ENCODE data around the gene GUCY1A2.

The GUCY1A2 gene

GRCh38 chr11:107020594-107020993, 2.3 kb upstream of the GUCY1A2 start:
- Histone ChIP-seq H4K91ac (ENCODE audit: low read depth, low read length, poor library complexity) (no peak overlapping the region), H2BK120ac (ENCODE audit: low read depth, low read length) (no peak overlapping the region), H2BK15ac (ENCODE audit: low read length) (no peak overlapping the region), H3K9ac (ENCODE audit: low read depth, low read length, poor library complexity) (no peak overlapping the region), H3K9me3 (replicated peaks in 1 of 2; ENCODE audit: control insufficient read depth in 2 of 2, insufficient read depth in 1 of 2, low read depth in 1 of 2, low read length in 2 of 2) (no peaks in the 10 kb centered on the region), H3K18ac (ENCODE audit: low read length) (no peak overlapping the region), H3K4me3 (ENCODE audit: low read length in 2 of 2) (no peak overlapping the region), H3K4me1 (ENCODE audit: control insufficient read depth in 2 of 2, insufficient read depth in 1 of 2, low read depth in 1 of 2, low read length in 2 of 2) (peaks cover 3 to 9% of the 10 kb centered on the region in 2 donors), H2AFZ (ENCODE audit: low read length) (no peak overlapping the region), H3K36me3 (replicated peaks in 1 of 2; ENCODE audit: control insufficient read depth in 2 of 2, insufficient read depth in 2 of 2, low read length in 2 of 2) (no peaks in the 10 kb centered on the region), H2BK12ac (ENCODE audit: low read length) (no peak overlapping the region), H3K14ac (ENCODE audit: low read length) (no peak overlapping the region), H3K27ac (replicated peaks; ENCODE audit: low read length) (no peak overlapping the region), H3K79me1 (ENCODE audit: low read depth, low read length) (no peaks in the 10 kb centered on the region), H4K8ac (ENCODE audit: low read depth, low read length) (no peak overlapping the region), H2BK5ac (ENCODE audit: low read length) (no peak overlapping the region), H3K27me3 (ENCODE audit: control insufficient read depth in 3 of 3, insufficient read depth in 3 of 3, low read depth in 1 of 3, low read length in 3 of 3) (peaks cover 0 to 11% (median 3%) of the 10 kb centered on the region in 3 experiments), H3K4me2 (ENCODE audit: insufficient read depth, low read length, poor library complexity, severe bottlenecking) (no peak overlapping the region), H2AK5ac (ENCODE audit: low read depth, low read length) (no peak overlapping the region), H3K4ac (ENCODE audit: low read length) (no peak overlapping the region), H3K23ac (ENCODE audit: low read depth, low read length, poor library complexity) (no peak overlapping the region)
- DNase-seq (ENCODE audit: low spot score), result no peak
- no CpG with 5 or more reads among the region's 2 CpGs for WGBS, 2 donors (ENCODE audit: extremely low coverage in 2 of 2, insufficient read length in 2 of 2, insufficient replicate concordance in 1 of 2)

DNA sequence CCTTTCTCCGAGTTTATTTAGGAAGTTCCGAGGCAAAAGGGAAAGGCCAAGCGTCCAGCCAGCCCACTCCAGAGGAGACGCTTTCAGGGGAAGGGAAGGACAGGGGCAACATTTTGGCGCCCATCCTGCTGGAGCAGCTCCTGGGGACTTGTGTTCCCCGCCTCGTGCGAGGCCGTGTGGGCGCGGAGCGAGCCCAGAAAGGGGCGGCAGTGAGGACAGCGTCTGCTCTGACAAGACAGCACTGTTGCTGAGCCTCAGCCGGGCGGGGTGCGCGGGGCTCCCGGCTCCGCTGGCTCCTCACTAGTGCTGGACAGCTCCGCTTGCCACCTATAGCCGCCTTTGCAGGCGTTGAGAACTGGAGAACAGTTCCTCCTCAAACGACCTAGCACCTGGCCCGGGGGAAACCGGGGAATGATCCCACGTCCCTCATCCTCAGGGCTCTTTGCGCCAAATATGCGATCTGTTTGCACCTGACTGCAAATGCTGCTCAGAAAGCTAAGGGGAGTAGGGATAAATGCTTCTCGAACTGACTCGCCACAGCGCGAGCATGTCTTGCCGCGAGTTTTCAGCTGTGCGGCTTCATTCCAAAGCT, 722 bp upstream of the GUCY1A2 start:
- H3K4ac ChIP-seq (ENCODE audit: low read length), result no peak overlapping the region
- peak overlapping the region; percentile 86 for H2AFZ ChIP-seq (ENCODE audit: low read length)
- no peaks in the 10 kb centered on the region for H3K36me3 ChIP-seq (replicated peaks in 1 of 2; ENCODE audit: control insufficient read depth in 2 of 2, insufficient read depth in 2 of 2, low read length in 2 of 2)
- peak; percentile 71 for DNase-seq (ENCODE audit: low spot score)
- H3K23ac ChIP-seq (ENCODE audit: low read depth, low read length, poor library complexity), result no peak overlapping the region
- peak overlapping the region; percentile 47 to 76 for H3K4me3 ChIP-seq (ENCODE audit: low read length in 2 of 2)
- peak overlapping the region; percentile 92 for H3K4me2 ChIP-seq (ENCODE audit: insufficient read depth, low read length, poor library complexity, severe bottlenecking)
- H2BK5ac ChIP-seq (ENCODE audit: low read length), result no peak overlapping the region
- H3K18ac ChIP-seq (ENCODE audit: low read length), result no peak overlapping the region
- H2BK15ac ChIP-seq (ENCODE audit: low read length), result no peak overlapping the region
- peaks cover 3 to 9% of the 10 kb centered on the region in 2 donors for H3K4me1 ChIP-seq (ENCODE audit: control insufficient read depth in 2 of 2, insufficient read depth in 1 of 2, low read depth in 1 of 2, low read length in 2 of 2)
- no peak overlapping the region for H4K8ac ChIP-seq (ENCODE audit: low read depth, low read length)
- peaks cover 0 to 11% (median 3%) of the 10 kb centered on the region in 3 experiments for H3K27me3 ChIP-seq (ENCODE audit: control insufficient read depth in 3 of 3, insufficient read depth in 3 of 3, low read depth in 1 of 3, low read length in 3 of 3)
- H3K9me3 ChIP-seq (replicated peaks in 1 of 2; ENCODE audit: control insufficient read depth in 2 of 2, insufficient read depth in 1 of 2, low read depth in 1 of 2, low read length in 2 of 2), result no peaks in the 10 kb centered on the region
- no peak overlapping the region for H4K91ac ChIP-seq (ENCODE audit: low read depth, low read length, poor library complexity)
- no peak overlapping the region for H3K27ac ChIP-seq (replicated peaks; ENCODE audit: low read length)
- H2AK5ac ChIP-seq (ENCODE audit: low read depth, low read length), result no peak overlapping the region
- no peaks in the 10 kb centered on the region for H3K79me1 ChIP-seq (ENCODE audit: low read depth, low read length)
- H3K14ac ChIP-seq (ENCODE audit: low read length), result peak overlapping the region; percentile 4
- no peak overlapping the region for H2BK12ac ChIP-seq (ENCODE audit: low read length)
- no peak overlapping the region for H3K9ac ChIP-seq (ENCODE audit: low read depth, low read length, poor library complexity)
- H2BK120ac ChIP-seq (ENCODE audit: low read depth, low read length), result no peak overlapping the region
- WGBS, 2 donors (ENCODE audit: extremely low coverage in 2 of 2, insufficient read length in 2 of 2, insufficient replicate concordance in 1 of 2), result no CpG with 5 or more reads among the region's 36 CpGs

GRCh38 chr11:107017433-107018218, 650 bp downstream of the GUCY1A2 start:
- peak overlapping the region; percentile 91 for H3K18ac ChIP-seq (ENCODE audit: low read length)
- H3K23ac ChIP-seq (ENCODE audit: low read depth, low read length, poor library complexity), result no peak overlapping the region
- no peaks in the 10 kb centered on the region for H3K79me1 ChIP-seq (ENCODE audit: low read depth, low read length)
- no peaks in the 10 kb centered on the region for H3K36me3 ChIP-seq (replicated peaks in 1 of 2; ENCODE audit: control insufficient read depth in 2 of 2, insufficient read depth in 2 of 2, low read length in 2 of 2)
- no peak overlapping the region for H3K14ac ChIP-seq (ENCODE audit: low read length)
- no CpG with 5 or more reads among the region's 85 CpGs for WGBS, 2 donors (ENCODE audit: extremely low coverage in 2 of 2, insufficient read length in 2 of 2, insufficient replicate concordance in 1 of 2)
- peak overlapping the region; percentile 92 for H3K4me2 ChIP-seq (ENCODE audit: insufficient read depth, low read length, poor library complexity, severe bottlenecking)
- H2AK5ac ChIP-seq (ENCODE audit: low read depth, low read length), result no peak overlapping the region
- H3K4ac ChIP-seq (ENCODE audit: low read length), result no peak overlapping the region
- H2BK15ac ChIP-seq (ENCODE audit: low read length), result peak overlapping the region; percentile 85
- peaks cover 3 to 9% of the 10 kb centered on the region in 2 donors for H3K4me1 ChIP-seq (ENCODE audit: control insufficient read depth in 2 of 2, insufficient read depth in 1 of 2, low read depth in 1 of 2, low read length in 2 of 2)
- peak overlapping the region; percentile 86 for H2AFZ ChIP-seq (ENCODE audit: low read length)
- H4K8ac ChIP-seq (ENCODE audit: low read depth, low read length), result no peak overlapping the region
- no peak overlapping the region for H3K9ac ChIP-seq (ENCODE audit: low read depth, low read length, poor library complexity)
- peak; percentile 61 for DNase-seq (ENCODE audit: low spot score)
- H2BK5ac ChIP-seq (ENCODE audit: low read length), result no peak overlapping the region
- H2BK120ac ChIP-seq (ENCODE audit: low read depth, low read length), result no peak overlapping the region
- H4K91ac ChIP-seq (ENCODE audit: low read depth, low read length, poor library complexity), result no peak overlapping the region
- peaks cover 0 to 11% (median 3%) of the 10 kb centered on the region in 3 experiments for H3K27me3 ChIP-seq (ENCODE audit: control insufficient read depth in 3 of 3, insufficient read depth in 3 of 3, low read depth in 1 of 3, low read length in 3 of 3)
- no peak overlapping the region for H3K27ac ChIP-seq (replicated peaks; ENCODE audit: low read length)
- no peaks in the 10 kb centered on the region for H3K9me3 ChIP-seq (replicated peaks in 1 of 2; ENCODE audit: control insufficient read depth in 2 of 2, insufficient read depth in 1 of 2, low read depth in 1 of 2, low read length in 2 of 2)
- H2BK12ac ChIP-seq (ENCODE audit: low read length), result no peak overlapping the region
- peak overlapping the region; percentile 47 to 86 for H3K4me3 ChIP-seq (ENCODE audit: low read length in 2 of 2)

- no peak overlapping the region for H4K91ac ChIP-seq (ENCODE audit: low read depth, low read length, poor library complexity)
Measured at GRCh38 chr11:107017104-107017432, 1.2 kb downstream of the GUCY1A2 start.

More at GRCh38 chr11:107017104-107017432, 1.2 kb downstream of the GUCY1A2 start:
- no CpG with 5 or more reads among the region's 3 CpGs for WGBS, 2 donors (ENCODE audit: extremely low coverage in 2 of 2, insufficient read length in 2 of 2, insufficient replicate concordance in 1 of 2)
- no peak overlapping the region for H2BK120ac ChIP-seq (ENCODE audit: low read depth, low read length)
- H3K9ac ChIP-seq (ENCODE audit: low read depth, low read length, poor library complexity), result no peak overlapping the region
- H3K27ac ChIP-seq (replicated peaks; ENCODE audit: low read length), result no peak overlapping the region
- no peak overlapping the region for H3K14ac ChIP-seq (ENCODE audit: low read length)
- H4K8ac ChIP-seq (ENCODE audit: low read depth, low read length), result no peak overlapping the region
- DNase-seq (ENCODE audit: low spot score), result no peak
- no peaks in the 10 kb centered on the region for H3K79me1 ChIP-seq (ENCODE audit: low read depth, low read length)
- H2AFZ ChIP-seq (ENCODE audit: low read length), result peak overlapping the region; percentile 86
- H3K4me2 ChIP-seq (ENCODE audit: insufficient read depth, low read length, poor library complexity, severe bottlenecking), result peak overlapping the region; percentile 31
- H3K27me3 ChIP-seq (ENCODE audit: control insufficient read depth in 3 of 3, insufficient read depth in 3 of 3, low read depth in 1 of 3, low read length in 3 of 3), result peaks cover 0 to 11% (median 3%) of the 10 kb centered on the region in 3 experiments
- H2AK5ac ChIP-seq (ENCODE audit: low read depth, low read length), result no peak overlapping the region
- no peak overlapping the region for H3K18ac ChIP-seq (ENCODE audit: low read length)
- H3K4me3 ChIP-seq (ENCODE audit: low read length in 2 of 2), result peak overlapping the region; percentile 47 to 86
- H3K36me3 ChIP-seq (replicated peaks in 1 of 2; ENCODE audit: control insufficient read depth in 2 of 2, insufficient read depth in 2 of 2, low read length in 2 of 2), result no peaks in the 10 kb centered on the region
- no peak overlapping the region for H3K23ac ChIP-seq (ENCODE audit: low read depth, low read length, poor library complexity)
- no peak overlapping the region for H3K4ac ChIP-seq (ENCODE audit: low read length)
- H2BK12ac ChIP-seq (ENCODE audit: low read length), result no peak overlapping the region
- H2BK15ac ChIP-seq (ENCODE audit: low read length), result peak overlapping the region; percentile 85
- no peaks in the 10 kb centered on the region for H3K9me3 ChIP-seq (replicated peaks in 1 of 2; ENCODE audit: control insufficient read depth in 2 of 2, insufficient read depth in 1 of 2, low read depth in 1 of 2, low read length in 2 of 2)
- no peak overlapping the region for H2BK5ac ChIP-seq (ENCODE audit: low read length)
- peaks cover 3 to 5% of the 10 kb centered on the region in 2 donors for H3K4me1 ChIP-seq (ENCODE audit: control insufficient read depth in 2 of 2, insufficient read depth in 1 of 2, low read depth in 1 of 2, low read length in 2 of 2)
